ENCODE results near the gene PDGFC.

PDGFC gene

GRCh38 chr4:156971676-156972378 lies at the start of gene PDGFC:
Gene PDGFC (minus strand): TSS chr4:156971799. CDS start chr4:156970903, 896 bp downstream.
- DNase-seq (ENCODE audit: low read depth): no peak

- DNase-seq (ENCODE audit: low read depth): no peak
Measured at GRCh38 chr4:157020882-157021281, 49.3 kb upstream of the PDGFC start.

- no peak for DNase-seq (ENCODE audit: low read depth)
Measured at GRCh38 chr4:157018920-157019490, 47.4 kb upstream of the PDGFC start.

GRCh38 chr4:157014621-157015591 lies 43.3 kb upstream of the PDGFC start:
- peak; percentile 69 for DNase-seq (ENCODE audit: low read depth)

GRCh38 chr4:157013656-157014055 lies 42.1 kb upstream of the PDGFC start:
- no peak for DNase-seq (ENCODE audit: low read depth)

GRCh38 chr4:157012781-157013180 lies 41.2 kb upstream of the PDGFC start:
- peak; percentile 44 for DNase-seq (ENCODE audit: low read depth)

- no peak for DNase-seq (ENCODE audit: low read depth)
Measured at GRCh38 chr4:157012296-157012695, 40.7 kb upstream of the PDGFC start.

GRCh38 chr4:157010630-157011029 lies 39.0 kb upstream of the PDGFC start:
- DNase-seq (ENCODE audit: low read depth): no peak

- DNase-seq (ENCODE audit: low read depth): no peak
Measured at GRCh38 chr4:157005831-157006230, 34.2 kb upstream of the PDGFC start.

- DNase-seq (ENCODE audit: low read depth): no peak
Measured at GRCh38 chr4:157005193-157005592, 33.6 kb upstream of the PDGFC start.

GRCh38 chr4:157004279-157005161 lies 32.9 kb upstream of the PDGFC start:
- no peak for DNase-seq (ENCODE audit: low read depth)

GRCh38 chr4:156999175-156999517 lies 27.5 kb upstream of the PDGFC start:
- peak; percentile 96 for DNase-seq (ENCODE audit: low read depth)

- DNase-seq (ENCODE audit: low read depth): no peak
Measured at GRCh38 chr4:156998500-156999174, 27.0 kb upstream of the PDGFC start.

- no peak for DNase-seq (ENCODE audit: low read depth)
Measured at GRCh38 chr4:156992943-156993342, 21.3 kb upstream of the PDGFC start.

- DNase-seq (ENCODE audit: low read depth): no peak
Measured at GRCh38 chr4:156991161-156991560, 19.6 kb upstream of the PDGFC start.

GRCh38 chr4:156983366-156983765 lies 11.8 kb upstream of the PDGFC start:
- DNase-seq (ENCODE audit: low read depth): no peak

- DNase-seq (ENCODE audit: low read depth): no peak
Measured at GRCh38 chr4:156981262-156981769, 9.7 kb upstream of the PDGFC start.

- peak; percentile 73 for DNase-seq (ENCODE audit: low read depth)
Measured at GRCh38 chr4:156977435-156978160, 6.0 kb upstream of the PDGFC start.

GRCh38 chr4:156976147-156976546 lies 4.5 kb upstream of the PDGFC start:
- DNase-seq (ENCODE audit: low read depth): no peak

GRCh38 chr4:156975686-156976085 lies 4.1 kb upstream of the PDGFC start:
- no peak for DNase-seq (ENCODE audit: low read depth)

All from GM04503 (cell line).